Measurements from ENCODE around the gene CCDC24.

Gene CCDC24

DNA sequence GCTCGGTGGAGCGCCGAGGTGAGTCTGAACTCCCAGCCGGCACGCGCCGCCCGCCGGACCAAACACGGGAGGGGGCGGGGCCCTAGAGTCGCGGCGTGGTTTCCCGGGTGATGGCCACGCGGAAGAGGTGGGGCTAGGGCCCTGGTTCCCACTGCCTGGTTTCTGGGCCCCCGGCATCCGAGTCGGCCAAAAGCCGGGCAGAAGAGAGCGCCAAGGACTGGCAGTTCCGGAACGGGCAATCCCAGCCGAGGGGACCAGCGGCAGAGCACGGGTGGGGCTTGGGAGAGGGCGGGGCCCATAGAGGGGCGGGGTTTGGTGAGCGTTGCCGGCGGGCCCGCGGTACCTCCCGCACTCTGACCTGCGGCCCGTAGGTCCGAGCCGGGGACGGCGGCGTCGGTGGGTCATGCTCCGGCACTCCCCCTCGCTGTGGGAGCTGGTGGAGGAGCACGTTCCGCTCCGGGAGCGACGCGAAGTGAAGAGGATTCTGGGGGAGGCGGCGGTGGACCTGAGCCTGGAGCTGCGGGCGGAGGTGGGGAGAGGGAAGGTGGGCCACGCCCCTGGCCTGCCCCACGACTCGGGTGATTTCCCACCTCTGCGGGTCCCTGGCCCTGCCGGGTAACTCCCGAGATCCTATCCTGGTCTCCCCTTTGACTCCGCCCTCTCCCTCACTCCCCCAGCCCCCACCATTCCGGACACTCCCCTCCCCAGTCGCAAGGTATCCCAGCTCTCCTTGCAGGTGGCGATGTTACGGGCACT, at the start of gene CCDC24:
Gene CCDC24 (plus strand): TSS at position 124 of the 756 bp plus-strand sequence. CDS start 280 bp downstream, at position 404.
- DNase-seq (ENCODE audit: low spot score in 2 of 2): peak; percentile 63 to 88
- Histone ChIP-seq H3K4me1 (peaks cover 14% of the 10 kb centered on the region; the same call in 1 of the 2 replicates), H3K9me3 (no peaks in the 10 kb centered on the region), H3K27me3 (ENCODE audit: low read depth) (no peaks in the 10 kb centered on the region), H3K36me3 (replicated peaks) (no peaks in the 10 kb centered on the region), H3K4me3 (peak within 1 kb of the TSS; percentile 56)
- in situ Hi-C loops (cut with MboI; ENCODE audit: low sequenced_read_pairs): no loop called here

DNA sequence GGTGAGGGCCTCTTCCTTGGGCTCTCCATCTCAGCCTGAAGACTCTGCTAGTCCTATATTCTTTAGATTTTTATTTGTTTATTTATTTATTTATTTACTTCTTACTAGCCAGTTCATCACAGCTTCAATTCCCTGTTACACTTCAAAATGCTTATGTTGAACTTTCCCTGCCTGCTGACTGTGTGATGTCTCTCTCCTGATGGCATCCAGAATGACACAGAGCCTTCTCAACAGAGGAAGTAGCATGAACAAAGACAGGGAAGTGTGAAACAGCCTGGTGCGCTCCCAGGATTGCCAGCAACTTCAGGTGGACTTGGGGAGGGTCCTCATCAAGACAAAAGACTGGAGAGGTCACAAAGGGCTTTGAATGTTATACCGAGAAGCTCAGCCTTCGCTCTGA, 49.0 kb upstream of the CCDC24 start:
- no peak for DNase-seq (ENCODE audit: low spot score in 2 of 2)
- no peaks in the 10 kb centered on the region for H3K27me3 ChIP-seq (ENCODE audit: low read depth)
- H3K36me3 ChIP-seq (replicated peaks): no peaks in the 10 kb centered on the region
- in situ Hi-C loops (cut with MboI; ENCODE audit: low sequenced_read_pairs): loop anchor here (25.0 kb wide), 1 partner anchor 405 kb away; the partner anchor contains the start of gene PTPRF
- H3K4me3 ChIP-seq: no peak overlapping the region
- H3K4me1 ChIP-seq: peaks cover 6% of the 10 kb centered on the region
- H3K9me3 ChIP-seq: no peaks in the 10 kb centered on the region

DNA sequence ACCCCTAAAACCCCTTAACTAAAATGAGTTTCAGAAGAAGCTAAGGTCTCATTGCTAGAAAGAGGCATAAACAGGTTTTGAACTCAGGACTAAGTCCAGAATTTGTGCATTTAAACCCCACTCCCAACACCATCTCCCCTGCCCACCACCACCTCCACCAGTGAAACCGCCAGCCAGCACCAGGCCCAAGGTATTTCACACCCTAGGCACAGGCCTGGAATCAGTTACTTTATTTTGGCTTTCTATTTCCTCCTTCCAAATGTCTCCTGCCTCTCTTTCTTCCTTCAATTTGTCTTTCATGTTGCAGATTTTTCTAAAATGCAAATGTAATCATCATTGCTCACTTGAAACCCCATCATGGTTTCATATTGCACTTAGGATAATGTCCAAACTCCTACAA, 46.5 kb upstream of the CCDC24 start:
- H3K9me3 ChIP-seq: no peaks in the 10 kb centered on the region
- in situ Hi-C loops (cut with MboI; ENCODE audit: low sequenced_read_pairs): loop anchor here (25.0 kb wide), 1 partner anchor 408 kb away; the partner anchor contains the start of gene PTPRF
- H3K27me3 ChIP-seq (ENCODE audit: low read depth): no peaks in the 10 kb centered on the region
- H3K4me1 ChIP-seq: peaks cover 6% of the 10 kb centered on the region
- H3K36me3 ChIP-seq (replicated peaks): no peaks in the 10 kb centered on the region
- no peak for DNase-seq (ENCODE audit: low spot score in 2 of 2)
- H3K4me3 ChIP-seq: no peak overlapping the region

DNA sequence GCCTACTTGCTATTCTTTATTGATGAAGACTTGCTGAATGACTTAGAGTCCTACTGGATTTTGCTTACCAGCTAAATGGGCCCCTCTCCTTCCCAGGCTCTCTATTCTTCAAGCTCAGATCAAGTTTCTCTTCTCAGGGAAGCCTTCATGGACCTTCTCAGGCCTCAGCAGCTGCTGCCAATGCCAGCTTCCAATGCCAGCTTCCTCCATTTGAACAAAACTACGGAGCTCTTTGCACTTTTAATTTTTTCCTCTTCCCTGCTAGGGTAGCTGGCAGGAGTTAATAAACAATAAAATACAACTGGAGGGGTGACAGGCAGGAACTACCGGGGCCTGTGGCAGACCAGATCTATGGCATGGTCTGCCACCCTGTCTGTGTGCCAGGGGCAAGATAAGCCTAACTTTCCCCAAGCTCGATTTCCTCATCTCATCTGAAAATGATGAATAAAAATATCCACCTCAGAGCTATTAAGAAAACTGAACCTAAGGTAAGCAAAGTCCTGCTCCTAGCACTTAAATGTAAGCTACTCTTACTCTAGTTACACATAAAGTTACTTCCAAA, 45.6 kb upstream of the CCDC24 start:
- Histone ChIP-seq H3K9me3 (no peaks in the 10 kb centered on the region), H3K4me1 (peaks cover 6% of the 10 kb centered on the region), H3K36me3 (replicated peaks) (no peaks in the 10 kb centered on the region), H3K4me3 (peak overlapping the region; percentile 53), H3K27me3 (ENCODE audit: low read depth) (no peaks in the 10 kb centered on the region)
- DNase-seq (ENCODE audit: low spot score in 2 of 2): no peak
- in situ Hi-C loops (cut with MboI; ENCODE audit: low sequenced_read_pairs): loop anchor here (25.0 kb wide), 1 partner anchor 408 kb away; the partner anchor contains the start of gene PTPRF

DNA sequence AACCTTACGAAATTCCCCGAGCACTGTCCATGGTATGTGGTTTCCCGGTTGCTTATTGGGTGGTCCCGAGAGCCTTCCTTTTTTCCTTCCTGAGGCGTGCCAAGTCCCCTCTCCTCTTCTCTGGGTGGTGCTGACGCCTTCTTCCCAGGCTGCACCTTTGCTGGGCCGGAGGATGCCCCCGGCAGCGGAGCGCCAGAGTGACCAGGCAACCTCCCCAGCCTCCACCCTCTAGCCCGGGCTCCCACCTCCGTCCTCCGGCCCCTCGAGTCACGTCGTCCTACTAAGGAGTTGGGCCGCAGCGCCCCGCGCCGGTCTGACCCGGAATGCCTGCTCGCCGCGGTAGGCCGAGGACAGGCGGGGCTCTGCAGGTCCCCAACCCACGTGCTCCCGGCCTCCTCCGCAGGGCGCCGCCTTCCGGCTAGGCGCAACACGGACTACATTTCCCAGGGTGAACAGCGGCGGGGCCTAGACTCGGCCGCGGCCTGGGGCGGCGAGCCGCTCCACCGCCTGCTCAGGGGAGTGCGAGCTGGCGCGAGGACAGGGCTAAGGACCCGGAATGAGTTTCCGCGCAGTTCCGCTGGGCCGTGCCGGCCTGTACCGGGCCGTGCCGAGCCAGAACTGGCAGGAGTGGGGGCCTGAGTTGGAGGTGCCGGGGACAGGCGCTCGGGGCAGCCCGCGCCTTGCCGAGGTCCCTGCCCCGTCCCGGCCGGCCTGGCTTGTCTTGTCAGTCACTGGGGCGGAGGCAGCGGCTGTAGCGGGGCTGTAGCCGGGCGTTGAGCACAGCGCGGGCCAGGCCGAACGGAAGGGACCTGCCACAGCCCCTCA, 45.0 kb upstream of the CCDC24 start, which contains the start of gene IPO13:
Gene IPO13 (plus strand): TSS at position 715 of the 825 bp plus-strand sequence. CDS start 651 bp downstream, outside the sequence.
- Histone ChIP-seq H3K27me3 (ENCODE audit: low read depth) (no peaks in the 10 kb centered on the region), H3K4me1 (peaks cover 6% of the 10 kb centered on the region), H3K9me3 (no peaks in the 10 kb centered on the region), H3K4me3 (peak within 1 kb of the TSS; percentile 53), H3K36me3 (replicated peaks) (no peaks in the 10 kb centered on the region)
- in situ Hi-C loops (cut with MboI; ENCODE audit: low sequenced_read_pairs): loop anchor here (25.0 kb wide), 1 partner anchor 409 kb away; the partner anchor contains the start of gene PTPRF
- peak; percentile 93 to 97 for DNase-seq (ENCODE audit: low spot score in 2 of 2)

DNA sequence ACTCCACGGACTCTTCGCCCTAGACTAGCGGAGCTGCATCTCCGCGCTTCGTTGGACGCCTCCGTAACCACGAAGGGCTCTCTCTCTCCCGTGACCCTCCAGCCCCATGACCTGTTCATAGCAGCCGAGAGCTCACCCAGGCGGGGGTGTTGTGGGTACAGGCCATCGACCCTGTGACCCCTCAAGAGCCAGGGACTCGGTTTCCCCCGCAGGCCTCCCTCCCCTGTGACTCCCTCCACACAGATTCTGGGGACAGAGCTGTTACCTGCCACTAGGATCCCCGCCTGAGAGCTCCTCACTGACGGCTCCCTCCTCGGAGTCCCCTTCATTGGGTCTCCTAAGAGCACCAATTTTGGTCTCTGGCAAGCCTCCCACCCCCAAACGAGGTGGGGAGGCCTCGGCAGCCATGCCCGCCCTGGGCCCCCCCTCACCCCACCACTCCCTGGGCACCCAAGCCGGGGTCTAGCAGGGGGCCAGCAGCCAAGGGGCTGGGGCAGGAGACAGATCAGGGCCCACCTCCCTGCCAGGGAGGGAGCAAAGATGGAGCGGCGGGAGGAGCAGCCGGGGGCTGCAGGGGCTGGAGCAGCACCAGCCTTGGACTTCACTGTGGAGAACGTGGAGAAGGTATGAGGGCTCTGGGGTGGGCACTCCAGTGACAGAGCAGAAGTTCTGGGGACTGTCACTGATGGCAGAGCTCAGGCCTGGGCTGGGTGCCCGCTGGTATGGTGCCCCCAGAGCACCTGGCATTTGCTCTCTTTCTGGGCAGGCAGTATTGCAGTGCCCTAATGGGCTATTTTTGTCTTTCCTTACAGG, 44.1 kb upstream of the CCDC24 start:
- no peak for DNase-seq (ENCODE audit: low spot score in 2 of 2)
- Histone ChIP-seq H3K27me3 (ENCODE audit: low read depth) (no peaks in the 10 kb centered on the region), H3K4me3 (peak overlapping the region; percentile 53), H3K9me3 (no peaks in the 10 kb centered on the region), H3K36me3 (replicated peaks) (no peaks in the 10 kb centered on the region), H3K4me1 (peaks cover 6% of the 10 kb centered on the region)
- in situ Hi-C loops (cut with MboI; ENCODE audit: low sequenced_read_pairs): loop anchor here (25.0 kb wide), 1 partner anchor 410 kb away; the partner anchor contains the start of gene PTPRF

DNA sequence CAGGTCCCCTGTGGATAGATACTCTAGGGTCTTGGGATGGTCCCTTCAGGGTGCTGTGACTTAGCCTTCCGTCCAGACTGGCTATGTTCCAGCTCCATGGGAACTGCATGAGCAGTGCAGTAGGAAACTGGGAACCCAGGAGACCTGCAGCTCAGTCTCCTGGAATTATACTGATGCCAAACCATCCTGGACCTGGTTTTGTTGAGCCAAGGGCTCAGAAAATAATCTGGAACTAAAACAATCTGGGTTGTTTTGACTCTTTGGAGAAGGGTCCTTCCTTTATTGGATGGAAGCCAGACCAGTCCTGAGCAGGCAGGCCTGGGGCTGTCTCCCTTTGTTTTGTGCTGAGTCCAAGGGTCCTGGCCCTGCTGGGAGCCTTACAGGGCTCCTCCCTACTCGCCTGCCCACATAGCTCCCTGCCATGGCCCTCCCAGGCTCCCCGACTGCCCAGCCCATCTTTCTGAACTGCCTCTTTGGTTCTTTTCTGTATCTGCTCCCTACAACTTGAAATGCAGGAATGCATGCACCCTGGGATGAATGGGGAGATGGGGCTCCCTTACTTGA, 43.4 kb upstream of the CCDC24 start:
- peak; percentile 14 to 43 for DNase-seq (ENCODE audit: low spot score in 2 of 2)
- no peaks in the 10 kb centered on the region for H3K27me3 ChIP-seq (ENCODE audit: low read depth)
- no peaks in the 10 kb centered on the region for H3K9me3 ChIP-seq
- no peaks in the 10 kb centered on the region for H3K36me3 ChIP-seq (replicated peaks)
- H3K4me3 ChIP-seq: peak overlapping the region; percentile 53
- H3K4me1 ChIP-seq: peaks cover 6% of the 10 kb centered on the region
- in situ Hi-C loops (cut with MboI; ENCODE audit: low sequenced_read_pairs): loop anchor here (25.0 kb wide), 1 partner anchor 411 kb away; the partner anchor contains the start of gene PTPRF

DNA sequence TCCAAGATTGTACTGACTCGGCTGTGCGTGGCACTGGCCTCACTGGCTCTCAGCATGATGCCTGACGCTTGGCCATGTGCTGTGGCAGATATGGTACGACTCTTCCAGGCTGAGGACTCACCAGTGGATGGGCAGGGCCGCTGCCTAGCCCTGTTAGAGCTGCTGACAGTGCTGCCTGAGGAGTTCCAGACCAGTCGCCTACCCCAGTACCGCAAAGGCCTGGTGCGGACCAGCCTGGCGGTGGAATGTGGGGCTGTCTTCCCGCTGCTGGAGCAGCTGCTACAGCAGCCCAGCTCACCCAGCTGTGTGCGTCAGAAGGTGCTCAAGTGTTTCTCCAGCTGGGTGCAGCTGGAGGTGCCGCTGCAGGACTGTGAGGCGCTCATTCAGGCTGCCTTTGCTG, 41.7 kb upstream of the CCDC24 start:
- H3K4me1 ChIP-seq: peaks cover 6% of the 10 kb centered on the region
- in situ Hi-C loops (cut with MboI; ENCODE audit: low sequenced_read_pairs): loop anchor here (25.0 kb wide), 1 partner anchor 412 kb away; the partner anchor contains the start of gene PTPRF
- no peak for DNase-seq (ENCODE audit: low spot score in 2 of 2)
- no peaks in the 10 kb centered on the region for H3K36me3 ChIP-seq (replicated peaks)
- no peaks in the 10 kb centered on the region for H3K9me3 ChIP-seq
- H3K4me3 ChIP-seq: no peak overlapping the region
- H3K27me3 ChIP-seq (ENCODE audit: low read depth): no peaks in the 10 kb centered on the region

DNA sequence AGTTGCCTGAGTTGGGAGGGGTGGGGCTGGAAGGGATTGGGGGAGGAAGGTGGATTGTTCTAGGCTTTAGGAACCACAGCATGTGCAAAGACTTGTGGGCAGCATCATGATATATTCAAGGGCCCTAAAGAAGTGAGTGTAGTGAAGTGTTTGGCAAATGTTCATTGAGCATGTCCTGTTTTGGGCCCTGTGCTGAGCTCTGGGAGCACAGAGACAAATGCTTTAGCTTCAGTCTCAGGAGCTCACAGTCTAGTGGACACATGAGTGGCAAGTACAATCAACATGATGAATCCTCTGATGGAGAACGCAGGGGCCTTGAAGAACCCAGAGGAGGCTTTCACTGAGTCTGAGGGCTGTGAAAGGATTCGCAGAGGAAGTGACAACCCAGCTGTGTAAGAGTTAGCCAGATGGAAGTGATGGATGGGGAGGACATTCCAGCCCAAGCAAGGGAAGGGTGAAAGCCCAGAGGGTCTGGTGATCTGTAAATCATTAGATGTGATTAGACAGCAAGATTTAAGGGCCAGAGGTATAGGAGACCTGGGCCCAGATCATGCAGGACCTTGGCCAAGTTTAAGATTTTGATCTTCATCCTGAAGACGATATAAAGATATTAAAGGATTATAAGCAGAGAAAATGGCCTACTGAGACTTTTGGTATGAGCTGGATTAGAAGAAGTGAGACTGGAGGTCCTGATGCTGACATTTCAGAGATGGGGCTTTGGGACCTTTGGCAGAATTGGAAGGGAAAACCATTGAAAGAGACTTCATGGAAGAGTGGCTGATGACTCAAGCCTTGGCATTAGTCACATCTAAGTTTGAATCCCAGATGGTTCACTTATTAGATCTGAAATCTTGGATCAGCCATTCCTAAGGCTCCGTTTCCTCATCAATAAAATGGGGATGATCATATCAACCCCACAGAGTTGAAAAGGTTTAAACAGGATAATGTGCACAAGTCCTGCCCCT, 40.1 kb upstream of the CCDC24 start:
- Histone ChIP-seq H3K9me3 (no peaks in the 10 kb centered on the region), H3K4me3 (no peak overlapping the region), H3K4me1 (no peaks in the 10 kb centered on the region), H3K27me3 (ENCODE audit: low read depth) (no peaks in the 10 kb centered on the region), H3K36me3 (replicated peaks) (no peaks in the 10 kb centered on the region; the same call in 1 of the 2 replicates)
- in situ Hi-C loops (cut with MboI; ENCODE audit: low sequenced_read_pairs): no loop called here
- no peak for DNase-seq (ENCODE audit: low spot score in 2 of 2)

DNA sequence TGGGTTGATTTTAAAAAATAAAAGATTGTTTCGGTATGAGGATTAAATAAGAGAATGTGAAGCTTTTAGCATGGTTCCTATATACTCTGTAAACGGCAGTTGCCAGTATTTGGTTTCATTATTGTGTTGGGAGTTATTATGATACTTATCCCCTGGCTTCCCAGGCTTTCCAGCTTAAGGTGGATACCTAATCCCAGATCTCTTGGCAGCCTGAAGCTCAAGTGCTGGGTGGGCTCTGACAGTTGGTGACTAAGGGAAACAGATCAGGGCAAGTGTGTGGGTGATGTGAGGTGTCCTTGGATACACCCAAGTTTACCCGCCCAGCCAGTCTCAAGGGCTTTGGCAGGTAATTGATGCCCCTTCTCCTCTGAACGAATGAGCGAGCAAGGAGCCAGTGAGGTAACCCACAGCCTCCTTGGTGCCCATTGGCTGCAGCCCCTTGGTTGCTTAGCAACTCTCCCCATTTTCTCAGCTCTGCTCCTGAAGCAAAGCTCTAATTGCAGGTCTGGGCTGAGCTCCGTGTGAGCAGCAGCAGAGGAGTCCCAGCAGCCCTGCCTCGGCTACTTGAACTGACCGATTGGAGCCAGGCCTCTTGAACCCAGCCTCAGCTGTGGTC, 38.6 kb upstream of the CCDC24 start:
- Histone ChIP-seq H3K4me1 (no peaks in the 10 kb centered on the region), H3K27me3 (ENCODE audit: low read depth) (no peaks in the 10 kb centered on the region), H3K36me3 (replicated peaks) (peaks cover 5% of the 10 kb centered on the region), H3K4me3 (no peak overlapping the region), H3K9me3 (no peaks in the 10 kb centered on the region)
- in situ Hi-C loops (cut with MboI; ENCODE audit: low sequenced_read_pairs): no loop called here
- DNase-seq (ENCODE audit: low spot score in 2 of 2): no peak

DNA sequence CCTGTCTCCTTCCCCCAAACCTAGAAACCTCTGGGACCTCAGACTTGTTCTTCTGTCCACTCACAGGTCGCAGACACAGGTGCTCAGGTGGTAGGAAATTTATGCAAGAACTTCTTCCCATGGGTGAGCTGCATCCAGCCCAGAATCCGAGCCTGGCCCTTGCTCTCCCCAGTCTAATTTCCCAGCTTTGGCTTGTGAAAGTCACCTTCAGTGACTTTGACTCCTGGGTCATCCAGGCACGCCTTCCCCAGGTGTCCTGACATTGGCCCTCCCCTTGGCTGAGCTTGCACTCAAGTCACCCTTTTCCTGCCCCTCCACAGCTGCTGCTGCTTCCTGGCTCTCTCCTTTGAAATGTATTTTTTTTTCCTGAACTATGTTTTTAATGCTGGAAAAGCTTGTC, 38.0 kb upstream of the CCDC24 start:
- Histone ChIP-seq H3K9me3 (no peaks in the 10 kb centered on the region), H3K4me3 (no peak overlapping the region), H3K27me3 (ENCODE audit: low read depth) (no peaks in the 10 kb centered on the region), H3K4me1 (no peaks in the 10 kb centered on the region), H3K36me3 (replicated peaks) (peaks cover 10% of the 10 kb centered on the region)
- in situ Hi-C loops (cut with MboI; ENCODE audit: low sequenced_read_pairs): no loop called here
- no peak for DNase-seq (ENCODE audit: low spot score in 2 of 2)

Data from HAP-1 (cell line).